Pancreas (tissue), 10 donors: ENCODE data around the gene MARS1. TPM values are rescaled to one million over a fixed set of nuclear protein-coding genes. Genes with fewer than 3 reads are reported as not detected.

Source experiments
- ATAC-seq, 4 donors: fragments of 200-7000 bp; cut with Tn5 transposase; one replicate each; pipeline versions ENCODE4 v1.8.0 to v1.9.1; 2020; ENCODE audit warnings: mild to moderate bottlenecking in 4 of 4, moderate library complexity in 4 of 4
- DNase-seq, 6 donors: peaks; one replicate each; pipeline ENCODE4 v3.0.0-alpha.2; 2020
- FAIRE-seq: peaks from 2 replicates; lab custom pipeline; 2012; peaks lifted over from hg19 to GRCh38; lab: Jason Lieb, UNC
- H3K27ac ChIP-seq, 4 donors: fragments of 200-600 bp; sonication (generic); 1 replicate in 3 of 4; 2 replicates in 1 of 4; pipeline versions ENCODE4 v1.5.0 to v1.8.0; 2020
- H3K27me3 ChIP-seq, 4 donors: fragments of 200-600 bp; one replicate each; pipeline ENCODE4 v1.8.0; 2021
- H3K36me3 ChIP-seq, 3 donors: fragments of 200-600 bp; sonication (generic) in 1 of 3; one replicate each; pipeline versions ENCODE4 v1.5.0 to v1.8.0; 2020 to 2021
- H3K4me1 ChIP-seq, 3 donors: fragments of 200-600 bp; one replicate each; pipeline ENCODE4 v1.8.0; 2021
- H3K4me3 ChIP-seq, 4 donors: fragments of 200-600 bp; sonication (generic) in 2 of 4; one replicate each; pipeline versions ENCODE4 v1.5.0 to v1.8.0; 2020 to 2021
- H3K9me3 ChIP-seq, 4 donors: fragments of 200-600 bp; one replicate each; pipeline ENCODE4 v1.8.0; 2021
- WGBS, 2 donors: extraction: QIAGEN DNeasy Blood & Tissue Kit; methylation state at CpG; one replicate each; pipeline ENCODE4 v1.1.7; 2013; 5-methylcytosine and 5-hydroxymethylcytosine counted together
- intact Hi-C, 3 donors: fragments of 100-400 bp; cut with DNase I; formaldehyde crosslinking; loops; one replicate each; pipeline versions ENCODE4 v1.11.1 to v1.14.2; 2022
- polyA plus RNA-seq, 2 donors: library from polyadenylated mRNA; stranded (reverse); fragments of 200-250 nt; gene quantifications; one replicate each; pipeline ENCODE4 v1.2.3, GENCODE V29; 2013
- total RNA-seq, 6 donors: library from RNA; stranded (reverse); fragmentation: NEBNext Ultra II Directional in 4 of 6; extraction: Animal tissue kit (Norgen Biotek cat#: 25700) in 4 of 6; gene quantifications; one replicate each; pipeline versions ENCODE4 v1.2.1 to v1.2.4, GENCODE V29; 2021 to 2023
- TF ChIP-seq, protein P1 (sequence below), 4 donors: fragments of 200-600 bp; sonication (generic) in 3 of 4; IDR thresholded peaks; one replicate each; pipeline versions ENCODE4 v1.5.0 to v1.8.0; 2021; ENCODE audit warnings: antibody characterized with exemption in 4 of 4
- donor health status: healthy with polysubstance abuse.
- donor health status: DM: no; HTN: no; CAD: no; lungs with moderate emphysema.
- donor health status: DM: no; HTN: no; CAD: no.
- donor health status: control.
- donor health status: control.
- donor health status: Bipolar disorder and iron deficiency.
- donor health status: DM: yes; HTN: yes; CAD: no.
- donor health status: DM: no; HTN: no; CAD: no.
- donor health status: DM: no; HTN: no; CAD: no.
- donor health status: DM: yes; HTN: yes; CAD: no.

Gene MARS1
- total and polyA plus RNA-seq, 8 donors: 33.4 to 210 (median 88.8) TPM

DNA sequence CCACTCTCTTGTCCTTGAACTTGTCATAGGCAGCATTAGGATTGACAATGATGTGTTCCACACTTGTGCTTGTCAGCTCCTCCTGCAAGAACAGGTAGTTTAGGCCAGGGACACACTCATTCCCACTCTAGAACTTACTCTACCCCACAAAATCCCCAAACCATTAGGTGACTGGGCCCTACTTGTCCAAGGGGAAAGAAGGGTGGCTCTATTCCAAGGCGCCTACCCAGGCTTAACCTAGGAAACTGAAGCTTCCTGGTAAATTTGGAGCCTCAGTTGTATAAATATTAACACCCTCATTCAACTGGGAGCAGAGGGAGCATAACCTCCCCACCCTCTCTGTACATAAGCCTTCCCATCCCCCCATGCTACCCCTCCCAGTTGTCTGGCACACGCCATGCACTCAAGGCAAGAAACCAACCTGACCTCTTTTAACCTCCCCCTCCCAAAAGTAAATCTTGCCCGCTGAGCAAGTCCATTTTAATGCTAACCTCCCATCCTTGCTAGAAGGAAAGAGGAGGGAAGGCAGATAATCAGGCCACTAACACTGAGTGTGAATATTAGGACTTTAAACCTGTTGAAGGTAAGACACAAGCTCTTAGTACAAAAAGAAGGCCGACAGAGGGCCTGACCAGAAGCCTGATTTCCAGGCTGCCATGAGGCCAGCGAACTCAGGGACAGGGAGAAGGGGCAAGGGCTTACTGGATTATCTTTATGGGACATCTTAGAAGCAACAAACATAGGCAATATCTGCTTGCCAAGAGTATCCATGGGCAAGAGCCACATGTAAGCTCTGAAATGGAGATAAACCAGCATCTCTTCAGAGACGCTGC lies 48.1 kb downstream of the MARS1 start:
- Histone ChIP-seq H3K27me3 (no peaks in the 10 kb centered on the region), H3K9me3 (no peaks in the 10 kb centered on the region), H3K4me1 (no peaks in the 10 kb centered on the region), H3K4me3 (no peak overlapping the region), H3K27ac (no peak overlapping the region), H3K36me3 (peaks cover 2 to 53% (median 22%) of the 10 kb centered on the region in 3 donors)
- DNase-seq (no peak), ATAC-seq (peak in 1 of 4 donors; percentile 16), FAIRE-seq (no peak)
- 78% methylated on average over 6 of the region's 6 CpGs for WGBS, 2 donors
- intact Hi-C loops: no loop called here
- TF ChIP-seq, protein P1, sequence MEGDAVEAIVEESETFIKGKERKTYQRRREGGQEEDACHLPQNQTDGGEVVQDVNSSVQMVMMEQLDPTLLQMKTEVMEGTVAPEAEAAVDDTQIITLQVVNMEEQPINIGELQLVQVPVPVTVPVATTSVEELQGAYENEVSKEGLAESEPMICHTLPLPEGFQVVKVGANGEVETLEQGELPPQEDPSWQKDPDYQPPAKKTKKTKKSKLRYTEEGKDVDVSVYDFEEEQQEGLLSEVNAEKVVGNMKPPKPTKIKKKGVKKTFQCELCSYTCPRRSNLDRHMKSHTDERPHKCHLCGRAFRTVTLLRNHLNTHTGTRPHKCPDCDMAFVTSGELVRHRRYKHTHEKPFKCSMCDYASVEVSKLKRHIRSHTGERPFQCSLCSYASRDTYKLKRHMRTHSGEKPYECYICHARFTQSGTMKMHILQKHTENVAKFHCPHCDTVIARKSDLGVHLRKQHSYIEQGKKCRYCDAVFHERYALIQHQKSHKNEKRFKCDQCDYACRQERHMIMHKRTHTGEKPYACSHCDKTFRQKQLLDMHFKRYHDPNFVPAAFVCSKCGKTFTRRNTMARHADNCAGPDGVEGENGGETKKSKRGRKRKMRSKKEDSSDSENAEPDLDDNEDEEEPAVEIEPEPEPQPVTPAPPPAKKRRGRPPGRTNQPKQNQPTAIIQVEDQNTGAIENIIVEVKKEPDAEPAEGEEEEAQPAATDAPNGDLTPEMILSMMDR (IDR thresholded peaks at IDR 0.05): no peak

DNA sequence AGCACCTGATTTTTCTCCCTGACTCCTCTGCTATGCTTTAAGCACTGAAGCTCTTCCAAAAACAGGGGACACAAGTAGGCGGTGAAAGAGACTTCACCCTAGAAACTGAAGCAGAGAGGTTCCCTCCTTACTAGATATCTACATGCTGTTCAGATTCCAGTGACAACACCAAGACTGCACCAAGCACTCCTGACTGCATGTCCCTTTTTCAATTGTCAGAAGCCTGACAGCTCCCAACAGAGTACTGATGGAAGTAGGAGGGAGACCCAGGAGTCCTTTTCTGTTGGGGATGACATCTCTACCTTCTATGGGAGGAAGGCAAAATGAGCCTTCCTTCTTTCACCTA lies 48.7 kb downstream of the MARS1 start:
- Histone ChIP-seq H3K4me1 (no peaks in the 10 kb centered on the region), H3K4me3 (no peak overlapping the region), H3K27me3 (no peaks in the 10 kb centered on the region), H3K9me3 (no peaks in the 10 kb centered on the region), H3K27ac (no peak overlapping the region), H3K36me3 (peaks cover 2 to 47% (median 22%) of the 10 kb centered on the region in 3 donors)
- WGBS, 2 donors: 98 to 100% methylated on average over 1 of the region's 1 CpG
- FAIRE-seq (no peak), ATAC-seq (no peak), DNase-seq (no peak)
- intact Hi-C loops: no loop called here
- TF ChIP-seq, protein P1 (IDR thresholded peaks at IDR 0.05): no peak

DNA sequence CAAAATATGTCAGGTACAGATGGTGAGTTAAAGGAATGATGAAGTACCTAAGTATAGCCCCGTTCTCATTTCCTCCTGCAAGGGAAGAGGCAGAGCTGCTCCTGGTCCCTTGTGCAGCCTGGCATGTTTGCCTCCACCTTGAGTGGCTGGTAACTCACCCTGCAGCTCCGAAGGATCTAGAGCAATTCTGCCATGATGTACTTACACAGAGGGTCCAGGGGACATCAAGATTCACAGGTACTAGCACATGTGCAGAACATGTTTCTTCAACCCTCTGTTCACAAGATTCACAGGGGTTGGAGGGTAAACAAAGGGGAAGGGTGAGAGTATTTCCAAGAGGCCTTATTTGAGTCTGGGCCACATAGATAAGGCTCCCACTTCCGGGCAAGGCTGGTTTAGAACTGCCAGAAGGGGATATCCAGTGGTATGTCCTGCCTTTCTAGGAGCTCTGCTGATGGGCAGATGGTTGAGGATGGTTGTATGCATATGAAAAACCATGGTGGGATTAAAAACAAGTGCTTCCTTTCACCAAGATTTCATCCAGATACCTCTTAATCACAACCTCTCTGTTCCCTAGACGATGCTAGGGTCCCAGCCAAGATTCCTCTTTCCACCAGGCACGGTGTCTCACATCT lies 51.4 kb downstream of the MARS1 start:
- no peaks in the 10 kb centered on the region for H3K9me3 ChIP-seq
- no peak for FAIRE-seq
- no peak for ATAC-seq
- no peaks in the 10 kb centered on the region for H3K4me1 ChIP-seq
- no peak overlapping the region for H3K27ac ChIP-seq
- DNase-seq: no peak
- intact Hi-C loops: no loop called here
- no peak overlapping the region for H3K4me3 ChIP-seq
- 74 to 76% methylated on average over 5 of the region's 5 CpGs for WGBS, 2 donors
- no peaks in the 10 kb centered on the region for H3K27me3 ChIP-seq
- TF ChIP-seq, protein P1 (IDR thresholded peaks at IDR 0.05): no peak
- peaks cover 0 to 25% (median 11%) of the 10 kb centered on the region in 3 donors for H3K36me3 ChIP-seq

DNA sequence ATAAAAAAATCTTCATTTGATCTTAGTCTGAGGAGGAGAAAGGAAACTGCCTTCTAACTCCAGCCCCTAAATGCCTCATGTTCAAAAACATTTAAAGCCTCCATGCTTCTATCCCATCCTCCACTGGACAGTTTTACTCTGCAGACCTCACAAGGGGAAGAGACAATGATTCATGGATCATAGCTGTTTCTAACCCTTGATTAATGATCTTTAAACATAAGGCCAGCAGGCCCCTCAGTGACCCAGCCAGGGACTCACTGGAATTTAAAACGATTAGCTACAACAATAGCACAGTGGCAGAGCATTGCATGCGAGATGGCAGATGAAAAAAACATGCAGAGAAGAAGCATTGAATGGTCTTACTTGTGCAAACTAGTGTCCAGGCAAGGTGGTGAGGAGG lies 53.1 kb downstream of the MARS1 start:
- Histone ChIP-seq H3K4me1 (peaks cover 0 to 11% (median 5%) of the 10 kb centered on the region in 3 donors), H3K27ac (no peak overlapping the region), H3K27me3 (no peaks in the 10 kb centered on the region), H3K4me3 (no peak overlapping the region), H3K36me3 (peaks cover 0 to 16% (median 3%) of the 10 kb centered on the region in 3 donors), H3K9me3 (no peaks in the 10 kb centered on the region)
- intact Hi-C loops: no loop called here
- no peak for DNase-seq
- no peak for FAIRE-seq
- ATAC-seq: no peak
- 40 to 43% methylated on average over 2 of the region's 2 CpGs for WGBS, 2 donors
- TF ChIP-seq, protein P1 (IDR thresholded peaks at IDR 0.05): no peak
